Fibroblast of pulmonary artery (primary cell): ENCODE results near the gene SPPL2A.

ENCODE experiments used
- DNase-seq: peaks from one replicate; pipeline ENCODE4 v3.0.0-alpha.2; 2010; ENCODE audit warnings: low read depth
- H3K4me3 ChIP-seq: replicated peaks from 2 replicates; pipeline ENCODE4 v1.5.1; 2011; ENCODE audit warnings: low read depth, mild to moderate bottlenecking, control low read depth, low read length, moderate library complexity
- CTCF ChIP-seq: IDR thresholded peaks from 2 replicates; pipeline ENCODE4 v1.5.1; 2011; ENCODE audit warnings: mild to moderate bottlenecking, control low read depth, low read length, inconsistent platforms; ENCODE audit errors: missing control alignments

SPPL2A gene

GRCh38 chr15:50687302-50687902 is 78.1 kb downstream of the SPPL2A start:
- no peak for DNase-seq
- peak overlapping the region; percentile 98 for H3K4me3 ChIP-seq
- TF ChIP-seq CTCF = no peak

GRCh38 chr15:50686469-50687301 is 78.8 kb downstream of the SPPL2A start, which contains the start of gene TRPM7:
TRPM7 (minus strand) TSS chr15:50686797; CDS start chr15:50686533, 264 bp downstream.
- TF ChIP-seq CTCF = peak; percentile 6

GRCh38 chr15:50685976-50686468 is 79.5 kb downstream of the SPPL2A start:
- peak; percentile 49 for DNase-seq

More at GRCh38 chr15:50686469-50687301, 78.8 kb downstream of the SPPL2A start, which contains the start of gene TRPM7:
- peak; percentile 85 for DNase-seq
- peak within 1 kb of the TSS; percentile 98 for H3K4me3 ChIP-seq

GRCh38 chr15:50685191-50685975 is 80.1 kb downstream of the SPPL2A start:
- peak; percentile 15 for TF ChIP-seq CTCF
- peak overlapping the region; percentile 98 for H3K4me3 ChIP-seq
- peak; percentile 29 for DNase-seq

More at GRCh38 chr15:50685976-50686468, 79.5 kb downstream of the SPPL2A start:
- peak overlapping the region; percentile 98 for H3K4me3 ChIP-seq
- TF ChIP-seq CTCF = no peak

- no peak for DNase-seq
- H3K4me3 ChIP-seq = no peak overlapping the region
- TF ChIP-seq CTCF = no peak
These were observed 84.0 kb downstream of the SPPL2A start for GRCh38 chr15:50681467-50681866.

- no peak for TF ChIP-seq CTCF
- peak; percentile 17 for DNase-seq
- H3K4me3 ChIP-seq = no peak overlapping the region
These were observed 88.6 kb downstream of the SPPL2A start for GRCh38 chr15:50676799-50677483.
